A549 (cell line): ENCODE measurements around the gene AUTS2.

Source experiments
- CEBPB ChIP-seq, 2 experiments: fragments of >200 bp in 1 of 2; sonication (Bioruptor Twin) in 1 of 2; formaldehyde crosslinking in 1 of 2; IDR thresholded peaks; 2 replicates each; pipeline ENCODE4 v1.6.1; 2012 to 2016
- EP300 ChIP-seq, 2 experiments: fragments of >200 bp; sonication (Bioruptor Twin); formaldehyde crosslinking; IDR thresholded peaks; 2 replicates in 1 of 2; 3 replicates in 1 of 2; pipeline ENCODE4 v1.6.1; 2016 to 2017
- JUN ChIP-seq, 2 experiments: fragments of >200 bp; sonication (Bioruptor Twin); formaldehyde crosslinking; IDR thresholded peaks; 2 replicates in 1 of 2; 3 replicates in 1 of 2; pipeline ENCODE4 v1.6.1; 2016 to 2017
- MAX ChIP-seq: IDR thresholded peaks from 2 replicates; pipeline ENCODE4 v1.6.1; 2012
- NR3C1 ChIP-seq: fragments of >200 bp; sonication (Bioruptor Twin); formaldehyde crosslinking; IDR thresholded peaks from 3 replicates; pipeline ENCODE4 v1.6.1; 2017
- POLR2A ChIP-seq: IDR thresholded peaks from 2 replicates; pipeline ENCODE4 v1.6.1; 2012; ENCODE audit warnings: mild to moderate bottlenecking, low read length
- REST ChIP-seq: fragments of 200-600 bp; sonication (generic); IDR thresholded peaks from 2 replicates; pipeline ENCODE4 v1.6.1; 2016; ENCODE audit warnings: antibody characterized with exemption, mild to moderate bottlenecking, moderate library complexity
- ZFP36 ChIP-seq: fragments of 450-650 bp; IDR thresholded peaks from 2 replicates; pipeline ENCODE4 v1.6.1; 2014; ENCODE audit warnings: borderline replicate concordance; ENCODE audit not compliant: partially characterized antibody
- TF ChIP-seq, protein P1 (sequence below): fragments of >200 bp; sonication (Bioruptor Twin); formaldehyde crosslinking; IDR thresholded peaks from 3 replicates; pipeline ENCODE4 v1.5.1; 2016

- TF ChIP-seq, protein P1, sequence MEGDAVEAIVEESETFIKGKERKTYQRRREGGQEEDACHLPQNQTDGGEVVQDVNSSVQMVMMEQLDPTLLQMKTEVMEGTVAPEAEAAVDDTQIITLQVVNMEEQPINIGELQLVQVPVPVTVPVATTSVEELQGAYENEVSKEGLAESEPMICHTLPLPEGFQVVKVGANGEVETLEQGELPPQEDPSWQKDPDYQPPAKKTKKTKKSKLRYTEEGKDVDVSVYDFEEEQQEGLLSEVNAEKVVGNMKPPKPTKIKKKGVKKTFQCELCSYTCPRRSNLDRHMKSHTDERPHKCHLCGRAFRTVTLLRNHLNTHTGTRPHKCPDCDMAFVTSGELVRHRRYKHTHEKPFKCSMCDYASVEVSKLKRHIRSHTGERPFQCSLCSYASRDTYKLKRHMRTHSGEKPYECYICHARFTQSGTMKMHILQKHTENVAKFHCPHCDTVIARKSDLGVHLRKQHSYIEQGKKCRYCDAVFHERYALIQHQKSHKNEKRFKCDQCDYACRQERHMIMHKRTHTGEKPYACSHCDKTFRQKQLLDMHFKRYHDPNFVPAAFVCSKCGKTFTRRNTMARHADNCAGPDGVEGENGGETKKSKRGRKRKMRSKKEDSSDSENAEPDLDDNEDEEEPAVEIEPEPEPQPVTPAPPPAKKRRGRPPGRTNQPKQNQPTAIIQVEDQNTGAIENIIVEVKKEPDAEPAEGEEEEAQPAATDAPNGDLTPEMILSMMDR: no peak
- no peak for TF ChIP-seq MAX
- TF ChIP-seq NR3C1: no peak
- no peak for TF ChIP-seq JUN (IDR thresholded peaks at IDR 0.05)
- TF ChIP-seq CEBPB (IDR thresholded peaks at IDR 0.05): no peak
- no peak for TF ChIP-seq ZFP36
- no peak for TF ChIP-seq REST
- no peak for TF ChIP-seq POLR2A
- TF ChIP-seq EP300 (IDR thresholded peaks at IDR 0.05): no peak
Measured at GRCh38 chr7:69708857-69709256, 110.6 kb downstream of the AUTS2 start.
